Esophagus muscularis mucosa (tissue), 4 donors: ENCODE results near the gene KCNG4. TPM values are rescaled to one million over a fixed set of nuclear protein-coding genes. Genes with fewer than 3 reads are reported as not detected.

ENCODE experiments used
- DNase-seq: peaks from one replicate; pipeline ENCODE4 v3.0.0-alpha.2; 2017; ENCODE audit errors: extremely low spot score
- H3K27ac ChIP-seq, 4 donors: fragments of 200-600 bp; sonication (generic); replicated peaks in 1 of 4; 1 replicate in 3 of 4; 2 replicates in 1 of 4; pipeline ENCODE4 v1.5.1; 2016 to 2019; ENCODE audit warnings: mild to moderate bottlenecking in 1 of 4
- H3K27me3 ChIP-seq, 4 donors: fragments of 200-600 bp; sonication (generic); one replicate each; pipeline versions ENCODE4 v1.5.1 to v1.6.0; 2016 to 2019
- H3K36me3 ChIP-seq, 4 donors: fragments of 200-600 bp; sonication (generic); one replicate each; pipeline ENCODE4 v1.5.1; 2016 to 2019
- H3K4me1 ChIP-seq, 4 donors: fragments of 200-600 bp; sonication (generic); one replicate each; pipeline ENCODE4 v1.5.1; 2016 to 2019
- H3K4me3 ChIP-seq, 4 donors: fragments of 200-600 bp; sonication (generic); 1 replicate in 2 of 4; 2 replicates in 2 of 4; pipeline ENCODE4 v1.5.1; 2016 to 2019; ENCODE audit warnings: mild to moderate bottlenecking in 4 of 4, moderate library complexity in 1 of 4
- H3K9me3 ChIP-seq, 4 donors: fragments of 200-600 bp; sonication (generic); 1 replicate in 3 of 4; 2 replicates in 1 of 4; pipeline ENCODE4 v1.5.1; 2016 to 2019
- EP300 ChIP-seq: sonication (generic); formaldehyde crosslinking; IDR thresholded peaks from one replicate; pipeline ENCODE4 v1.6.1; 2017; ENCODE audit warnings: antibody characterized with exemption
- POLR2A ChIP-seq: fragments of 450-650 bp; IDR thresholded peaks from one replicate; pipeline ENCODE4 v1.6.1; 2017; ENCODE audit warnings: antibody characterized with exemption, moderate library complexity, mild to moderate bottlenecking, low read depth
- POLR2AphosphoS5 ChIP-seq, 2 donors: sonication (generic); formaldehyde crosslinking; IDR thresholded peaks; one replicate each; pipeline ENCODE4 v1.6.1; 2017; ENCODE audit warnings: antibody characterized with exemption in 2 of 2
- WGBS: methylation state at CpG from one replicate; pipeline ENCODE4 v1.1.5; 2018; 5-methylcytosine and 5-hydroxymethylcytosine counted together
- intact Hi-C: fragments of 100-400 bp; cut with DNase I; formaldehyde crosslinking; loops from one replicate; pipeline ENCODE4 v1.15.1; 2023
- total RNA-seq, 4 donors: library from RNA; depleted of rRNA; stranded (reverse); fragments of >200 nt; gene quantifications; one replicate each; pipeline versions ENCODE4 v1.1.0 to v1.2.1, GENCODE V29; 2016
- TF ChIP-seq, protein P1 (sequence below), 3 experiments: fragments of 200-600 bp in 2 of 3; fragments of 450-650 bp in 1 of 3; sonication (generic) in 2 of 3; IDR thresholded peaks; one replicate each; pipeline ENCODE4 v1.5.1; 2017 to 2019; ENCODE audit warnings: antibody characterized with exemption in 3 of 3, mild to moderate bottlenecking in 2 of 3, moderate library complexity in 1 of 3

Gene KCNG4
- total RNA-seq, 4 donors from 2014 or later: not detected

DNA sequence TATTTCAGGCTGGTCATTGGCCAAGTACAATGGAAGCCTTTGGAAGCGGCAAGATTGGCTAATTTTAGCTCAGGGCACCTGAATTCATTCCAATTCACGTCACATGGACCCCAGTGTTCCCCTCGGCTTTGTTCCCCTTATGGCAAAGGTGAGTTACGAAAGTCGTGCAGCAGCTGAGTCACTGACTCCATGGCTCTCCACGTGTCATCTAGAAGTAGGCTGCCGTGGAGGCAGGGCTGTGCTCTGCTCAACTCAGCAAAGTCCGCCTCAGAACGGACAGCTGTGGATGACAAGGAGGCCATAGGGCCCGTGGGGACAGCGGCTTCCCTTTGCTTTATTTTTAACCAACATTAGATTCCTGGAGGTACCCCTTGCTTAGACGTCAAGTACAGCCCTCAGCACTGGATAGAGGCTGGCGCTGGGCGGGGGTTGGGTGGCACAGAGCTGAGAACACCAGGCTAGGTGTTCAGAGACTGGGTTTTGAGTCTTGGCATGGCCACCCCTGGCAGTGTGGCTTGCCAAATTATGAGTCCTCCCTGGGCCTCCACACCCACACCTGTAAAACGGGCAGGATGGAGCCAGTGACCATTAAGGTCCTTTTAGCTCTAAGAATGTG, 25.3 kb downstream of the KCNG4 start:
- Histone ChIP-seq H3K27me3 (no peaks in the 10 kb centered on the region), H3K9me3 (no peaks in the 10 kb centered on the region), H3K36me3 (no peaks in the 10 kb centered on the region), H3K4me3 (no peak overlapping the region), H3K27ac (no peak overlapping the region), H3K4me1 (no peaks in the 10 kb centered on the region)
- no peak for TF ChIP-seq POLR2A
- TF ChIP-seq, protein P1, sequence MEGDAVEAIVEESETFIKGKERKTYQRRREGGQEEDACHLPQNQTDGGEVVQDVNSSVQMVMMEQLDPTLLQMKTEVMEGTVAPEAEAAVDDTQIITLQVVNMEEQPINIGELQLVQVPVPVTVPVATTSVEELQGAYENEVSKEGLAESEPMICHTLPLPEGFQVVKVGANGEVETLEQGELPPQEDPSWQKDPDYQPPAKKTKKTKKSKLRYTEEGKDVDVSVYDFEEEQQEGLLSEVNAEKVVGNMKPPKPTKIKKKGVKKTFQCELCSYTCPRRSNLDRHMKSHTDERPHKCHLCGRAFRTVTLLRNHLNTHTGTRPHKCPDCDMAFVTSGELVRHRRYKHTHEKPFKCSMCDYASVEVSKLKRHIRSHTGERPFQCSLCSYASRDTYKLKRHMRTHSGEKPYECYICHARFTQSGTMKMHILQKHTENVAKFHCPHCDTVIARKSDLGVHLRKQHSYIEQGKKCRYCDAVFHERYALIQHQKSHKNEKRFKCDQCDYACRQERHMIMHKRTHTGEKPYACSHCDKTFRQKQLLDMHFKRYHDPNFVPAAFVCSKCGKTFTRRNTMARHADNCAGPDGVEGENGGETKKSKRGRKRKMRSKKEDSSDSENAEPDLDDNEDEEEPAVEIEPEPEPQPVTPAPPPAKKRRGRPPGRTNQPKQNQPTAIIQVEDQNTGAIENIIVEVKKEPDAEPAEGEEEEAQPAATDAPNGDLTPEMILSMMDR (IDR thresholded peaks at IDR 0.05): no peak
- TF ChIP-seq EP300: no peak
- TF ChIP-seq POLR2AphosphoS5 (IDR thresholded peaks at IDR 0.05): no peak
- no peak for DNase-seq
- WGBS: 85% methylated on average over 11 of the region's 15 CpGs
- intact Hi-C loops: no loop called here

DNA sequence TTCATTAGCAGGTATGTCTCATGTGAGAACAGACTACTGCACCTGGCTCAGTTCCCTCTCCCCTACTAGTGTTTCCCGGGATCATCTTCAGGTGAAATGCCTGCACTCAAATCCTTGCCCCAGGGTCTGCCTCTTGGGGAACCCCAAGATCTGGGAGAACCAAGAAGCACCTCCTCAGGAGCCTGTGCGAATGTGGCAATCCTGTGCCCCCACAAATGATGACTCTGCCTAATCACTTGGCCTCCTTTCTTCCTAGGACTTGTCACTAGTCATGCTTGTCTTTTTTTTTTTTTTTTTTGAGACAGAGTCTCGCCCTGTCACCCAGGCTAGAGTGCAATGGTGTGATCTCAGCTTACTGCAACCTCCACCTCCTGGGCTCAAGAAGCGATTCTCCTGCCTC, 27.2 kb downstream of the KCNG4 start:
- H3K4me1 ChIP-seq: no peaks in the 10 kb centered on the region
- 95% methylated on average over 4 of the region's 4 CpGs for WGBS
- H3K27me3 ChIP-seq: no peaks in the 10 kb centered on the region
- H3K4me3 ChIP-seq: no peak overlapping the region
- intact Hi-C loops: no loop called here
- H3K27ac ChIP-seq: no peak overlapping the region
- no peak for DNase-seq
- TF ChIP-seq POLR2AphosphoS5 (IDR thresholded peaks at IDR 0.05): no peak
- no peak for TF ChIP-seq EP300
- no peak for TF ChIP-seq POLR2A
- TF ChIP-seq, protein P1 (IDR thresholded peaks at IDR 0.05): no peak
- H3K9me3 ChIP-seq: no peaks in the 10 kb centered on the region
- no peaks in the 10 kb centered on the region for H3K36me3 ChIP-seq

DNA sequence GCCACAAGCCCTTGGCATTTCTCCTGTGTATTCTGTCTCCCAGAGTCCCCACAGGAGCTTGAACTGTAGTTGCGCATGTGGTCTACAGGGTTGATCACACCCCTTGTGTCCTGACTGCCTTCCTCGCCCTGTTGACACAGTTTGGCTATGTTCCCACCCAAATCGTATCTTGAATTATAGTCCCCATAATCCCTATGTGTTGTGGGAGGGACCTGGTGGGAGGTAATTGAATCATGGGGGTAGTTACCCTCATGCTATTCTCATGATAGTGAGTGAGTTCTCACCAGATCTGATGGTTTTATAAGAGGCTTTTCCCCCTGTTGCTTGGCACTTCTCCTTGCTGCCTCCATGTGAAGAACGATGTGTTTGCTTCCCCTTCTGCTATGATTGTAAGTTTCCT, 27.7 kb downstream of the KCNG4 start:
- intact Hi-C loops: no loop called here
- H3K27me3 ChIP-seq: no peaks in the 10 kb centered on the region
- H3K9me3 ChIP-seq: no peaks in the 10 kb centered on the region
- no peak for DNase-seq
- H3K36me3 ChIP-seq: no peaks in the 10 kb centered on the region
- no peak overlapping the region for H3K27ac ChIP-seq
- H3K4me1 ChIP-seq: no peaks in the 10 kb centered on the region
- H3K4me3 ChIP-seq: no peak overlapping the region
- WGBS: 63% methylated on average over 4 of the region's 4 CpGs
- TF ChIP-seq EP300: no peak
- TF ChIP-seq POLR2AphosphoS5 (IDR thresholded peaks at IDR 0.05): no peak
- no peak for TF ChIP-seq POLR2A
- TF ChIP-seq, protein P1 (IDR thresholded peaks at IDR 0.05): no peak

DNA sequence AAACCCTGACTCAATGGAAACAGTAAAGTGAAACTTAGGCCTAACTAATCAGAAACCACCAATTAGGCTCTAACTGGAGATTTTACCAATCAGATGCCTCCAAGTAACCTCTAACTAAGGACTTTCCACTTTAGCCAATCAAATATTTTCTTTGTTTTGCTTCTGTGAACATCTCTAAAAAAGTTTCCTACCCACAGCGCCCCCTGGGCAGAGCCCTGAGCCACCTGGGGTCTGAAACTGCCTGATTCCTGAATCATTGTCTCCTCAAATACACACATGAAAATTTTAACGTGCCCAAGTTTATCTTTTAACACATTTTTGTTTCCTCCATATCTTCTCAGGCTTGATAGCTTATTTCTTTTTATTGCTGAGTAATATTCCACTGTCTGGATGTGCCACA, 29.8 kb downstream of the KCNG4 start:
- TF ChIP-seq POLR2A (no peak), POLR2AphosphoS5 (IDR thresholded peaks at IDR 0.05) (no peak), EP300 (no peak)
- TF ChIP-seq, protein P1 (IDR thresholded peaks at IDR 0.05): no peak
- Histone ChIP-seq H3K27ac (no peak overlapping the region), H3K36me3 (no peaks in the 10 kb centered on the region), H3K27me3 (no peaks in the 10 kb centered on the region), H3K4me3 (no peak overlapping the region), H3K4me1 (no peaks in the 10 kb centered on the region), H3K9me3 (no peaks in the 10 kb centered on the region)
- intact Hi-C loops: no loop called here
- WGBS: 90% methylated on average over 2 of the region's 2 CpGs
- no peak for DNase-seq

DNA sequence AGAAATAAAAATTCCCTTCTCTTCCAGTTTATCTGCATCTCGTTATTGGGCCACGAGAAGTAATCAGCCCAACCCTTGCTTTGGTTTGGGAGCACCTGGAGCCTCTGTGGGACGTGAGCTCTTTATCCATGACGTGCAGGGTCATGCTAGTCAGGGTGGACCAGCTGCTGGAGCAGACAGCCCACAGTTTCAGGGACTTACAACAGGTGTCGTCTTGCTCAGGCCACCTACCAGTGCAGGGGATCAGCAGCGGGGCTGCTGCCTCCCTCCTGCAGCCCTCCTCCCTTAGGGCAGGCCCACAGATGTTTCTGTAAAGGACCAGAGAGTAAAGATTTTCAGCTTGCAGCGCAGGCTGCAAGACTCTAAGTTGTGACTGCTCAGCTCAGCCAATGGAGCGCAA, 31.9 kb downstream of the KCNG4 start:
- no peak for DNase-seq
- TF ChIP-seq EP300 (no peak), POLR2A (no peak), POLR2AphosphoS5 (IDR thresholded peaks at IDR 0.05) (no peak)
- TF ChIP-seq, protein P1 (IDR thresholded peaks at IDR 0.05): no peak

More for the DNA sequence above, 31.9 kb downstream of the KCNG4 start:
- Histone ChIP-seq H3K4me3 (no peak overlapping the region), H3K4me1 (no peaks in the 10 kb centered on the region), H3K27ac (no peak overlapping the region), H3K36me3 (no peaks in the 10 kb centered on the region), H3K27me3 (peaks cover 0 to 5% (median 0%) of the 10 kb centered on the region in 4 donors), H3K9me3 (no peaks in the 10 kb centered on the region)
- 82% methylated on average over 8 of the region's 8 CpGs for whole genome bisulfite sequencing
- intact Hi-C loops: no loop called here
